Neural cell (in vitro differentiated cells): ENCODE results near the gene PGAP3. TPM values are rescaled to one million over a fixed set of nuclear protein-coding genes. Genes with fewer than 3 reads are reported as not detected.

Experiments used
- H2AFZ ChIP-seq: fragments of 200-600, 300-800 bp; sonication (generic), shearing (Covaris generic); 2 replicates; pipeline ENCODE4 v1.6.0; 2014; ENCODE audit warnings: low read depth, mild to moderate bottlenecking, antibody characterized with exemption, low read length, moderate library complexity
- H3F3A ChIP-seq: fragments of 200-600 bp; shearing (Covaris generic); 2 replicates; pipeline ENCODE4 v1.6.1; 2016; ENCODE audit warnings: mild to moderate bottlenecking, moderate library complexity, mixed read lengths, antibody characterized with exemption, low read length; ENCODE audit not compliant: insufficient read depth, poor library complexity, severe bottlenecking
- H3K27ac ChIP-seq: fragments of 200-600, 300-800 bp; sonication (generic), shearing (Covaris generic); 2 replicates; pipeline ENCODE4 v1.5.1; 2014; ENCODE audit warnings: mild to moderate bottlenecking, low read length, moderate library complexity
- H3K27me3 ChIP-seq: fragments of 300-800, 200-600 bp; sonication (generic), shearing (Covaris generic); 2 replicates; pipeline ENCODE4 v1.6.0; 2014; ENCODE audit warnings: mild to moderate bottlenecking, low read depth, low read length, moderate library complexity; ENCODE audit not compliant: insufficient read depth
- H3K36me3 ChIP-seq: fragments of 300-800, 200-600 bp; sonication (generic), shearing (Covaris generic); 2 replicates; pipeline ENCODE4 v1.5.1; 2014; ENCODE audit warnings: mild to moderate bottlenecking, antibody characterized with exemption, low read length, moderate library complexity; ENCODE audit not compliant: insufficient read depth
- H3K4me2 ChIP-seq: fragments of 300-800, 200-600 bp; sonication (generic), shearing (Covaris generic); 2 replicates; pipeline ENCODE4 v1.6.0; 2014; ENCODE audit warnings: mild to moderate bottlenecking, low read length
- H3K4me3 ChIP-seq: fragments of 300-800, 200-600 bp; sonication (generic), shearing (Covaris generic); 2 replicates; pipeline ENCODE4 v1.5.1; 2014; ENCODE audit warnings: mild to moderate bottlenecking, low read length, moderate library complexity
- H3K79me2 ChIP-seq: fragments of 200-600 bp; shearing (Covaris generic); replicated peaks from 2 replicates; pipeline ENCODE4 v1.6.0; 2014; ENCODE audit warnings: mild to moderate bottlenecking, low read length, moderate library complexity; ENCODE audit not compliant: insufficient read depth
- H3K9ac ChIP-seq: fragments of 300-800, 200-600 bp; sonication (generic), shearing (Covaris generic); 2 replicates; pipeline ENCODE4 v1.6.1; 2016; ENCODE audit warnings: mild to moderate bottlenecking, low read length, mixed read lengths
- H3K9me2 ChIP-seq: fragments of 200-600 bp; shearing (Covaris generic); 2 replicates; pipeline ENCODE4 v1.6.1; 2016; ENCODE audit warnings: mild to moderate bottlenecking, low read length, mixed read lengths; ENCODE audit not compliant: insufficient read depth
- H3K9me3 ChIP-seq: fragments of 200-600, 300-800 bp; sonication (generic), shearing (Covaris generic); 2 replicates; pipeline ENCODE4 v1.6.1; 2016; ENCODE audit warnings: mild to moderate bottlenecking, mixed run types, low read length, moderate library complexity, mixed read lengths
- H4K20me1 ChIP-seq: fragments of 200-600 bp; shearing (Covaris generic); 2 replicates; pipeline ENCODE4 v1.6.1; 2016; ENCODE audit warnings: mild to moderate bottlenecking, mixed run types; ENCODE audit not compliant: insufficient read depth
- CTCF ChIP-seq: fragments of 450-650 bp; IDR thresholded peaks from 2 replicates; pipeline ENCODE4 v1.5.1; 2014; ENCODE audit warnings: antibody characterized with exemption, mild to moderate bottlenecking, moderate library complexity; ENCODE audit not compliant: poor library complexity, severe bottlenecking
- EP300 ChIP-seq: fragments of 450-650 bp; conservative IDR thresholded peaks from 2 replicates; pipeline ENCODE4 v1.6.1; 2014; ENCODE audit warnings: antibody characterized with exemption, mild to moderate bottlenecking, moderate library complexity; ENCODE audit not compliant: poor library complexity, severe bottlenecking
- EZH2 ChIP-seq: fragments of 200-600, 300-800 bp; shearing (Covaris generic), sonication (generic); IDR thresholded peaks from 2 replicates; pipeline ENCODE4 v1.6.1; 2014; ENCODE audit warnings: antibody characterized with exemption, low read length, borderline replicate concordance, mild to moderate bottlenecking; ENCODE audit not compliant: insufficient read depth, poor library complexity, severe bottlenecking
- MXI1 ChIP-seq: fragments of 450-650 bp; conservative IDR thresholded peaks from 2 replicates; pipeline ENCODE4 v1.6.1; 2014; ENCODE audit warnings: antibody characterized with exemption, mild to moderate bottlenecking; ENCODE audit not compliant: poor library complexity, severe bottlenecking
- POLR2AphosphoS5 ChIP-seq: IDR thresholded peaks from 2 replicates; pipeline ENCODE4 v1.6.1; 2012
- RAD21 ChIP-seq: fragments of 450-650 bp; conservative IDR thresholded peaks from 2 replicates; pipeline ENCODE4 v1.6.1; 2014; ENCODE audit warnings: antibody characterized with exemption, mild to moderate bottlenecking, moderate library complexity
- REST ChIP-seq: IDR thresholded peaks from 2 replicates; pipeline ENCODE4 v1.6.1; 2012; ENCODE audit warnings: borderline replicate concordance
- SMC3 ChIP-seq: fragments of 450-650 bp; conservative IDR thresholded peaks from 2 replicates; pipeline ENCODE4 v1.6.1; 2014; ENCODE audit warnings: antibody characterized with exemption, mild to moderate bottlenecking, moderate library complexity; ENCODE audit not compliant: poor library complexity
- TAF1 ChIP-seq: IDR thresholded peaks from 2 replicates; pipeline ENCODE4 v1.6.1; 2012; ENCODE audit warnings: low read depth
- polyA plus RNA-seq: library from polyadenylated mRNA; depleted of rRNA; stranded (reverse); fragments of >200 nt; gene quantifications from 2 replicates; pipeline ENCODE4 v1.2.3, GENCODE V29; 2014

The PGAP3 gene
- polyA plus RNA-seq, 1 donor from 2014 or later, result 27.2 TPM

- TF ChIP-seq TAF1 (no peak), MXI1 (no peak)
Observed at GRCh38 chr17:39688945-39689344, 1.1 kb upstream of the PGAP3 start (continued).

GRCh38 chr17:39688475-39688835 lies 598 bp upstream of the PGAP3 start:
- peak overlapping the region; percentile 99 for H2AFZ ChIP-seq
- H3K9me3 ChIP-seq, result no peaks in the 10 kb centered on the region
- peak overlapping the region; percentile 90 for H3K4me2 ChIP-seq
- no peaks in the 10 kb centered on the region for H4K20me1 ChIP-seq
- H3K36me3 ChIP-seq, result no peaks in the 10 kb centered on the region
- no peaks in the 10 kb centered on the region for H3K27me3 ChIP-seq
- H3K9me2 ChIP-seq, result no peaks in the 10 kb centered on the region
- H3K9ac ChIP-seq, result peak overlapping the region; percentile 87
- no peaks in the 10 kb centered on the region for H3K79me2 ChIP-seq
- TF ChIP-seq MXI1, result no peak
- TF ChIP-seq POLR2AphosphoS5, result no peak
- TF ChIP-seq RAD21, result no peak
- no peak for TF ChIP-seq SMC3
- TF ChIP-seq TAF1, result no peak
- TF ChIP-seq CTCF, result no peak
- TF ChIP-seq EZH2, result no peak
- no peak for TF ChIP-seq REST
- TF ChIP-seq EP300, result no peak
- peak overlapping the region; percentile 80 for H3K4me3 ChIP-seq
- peak overlapping the region; percentile 96 for H3K27ac ChIP-seq
- H3F3A ChIP-seq, result no peaks in the 10 kb centered on the region

- no peaks in the 10 kb centered on the region for H3K9me3 ChIP-seq
Observed at GRCh38 chr17:39687101-39687545, 734 bp downstream of the PGAP3 start.

More at GRCh38 chr17:39687101-39687545, 734 bp downstream of the PGAP3 start:
- Histone ChIP-seq H2AFZ (peak overlapping the region; percentile 99), H3K36me3 (no peaks in the 10 kb centered on the region), H3K9me2 (no peaks in the 10 kb centered on the region), H3F3A (no peaks in the 10 kb centered on the region), H3K79me2 (no peaks in the 10 kb centered on the region), H3K4me3 (peak overlapping the region; percentile 80), H3K27me3 (no peaks in the 10 kb centered on the region), H4K20me1 (no peaks in the 10 kb centered on the region), H3K9ac (peak overlapping the region; percentile 87), H3K27ac (peak overlapping the region; percentile 96), H3K4me2 (peak overlapping the region; percentile 53)
- no peak for TF ChIP-seq POLR2AphosphoS5
- no peak for TF ChIP-seq TAF1
- no peak for TF ChIP-seq RAD21
- TF ChIP-seq EZH2, result no peak
- no peak for TF ChIP-seq EP300
- no peak for TF ChIP-seq REST
- no peak for TF ChIP-seq CTCF
- no peak for TF ChIP-seq MXI1
- no peak for TF ChIP-seq SMC3
